Panc1 (cell line): ENCODE measurements around the gene DPM1.

Source experiments
- SIN3A ChIP-seq: IDR thresholded peaks from 2 replicates; pipeline ENCODE4 v1.6.1; 2012; ENCODE audit warnings: low read depth, mild to moderate bottlenecking, low read length, moderate library complexity, borderline replicate concordance; ENCODE audit not compliant: insufficient read depth
- TCF7L2 ChIP-seq: IDR thresholded peaks from 2 replicates; pipeline ENCODE4 v1.6.1; 2011; ENCODE audit warnings: mild to moderate bottlenecking, low read depth, low read length, inconsistent platforms
- TF ChIP-seq, protein P1 (sequence below): fragments of 450-650 bp; IDR thresholded peaks from 2 replicates; pipeline ENCODE4 v1.5.1; 2017; ENCODE audit warnings: mild to moderate bottlenecking
- TF ChIP-seq, protein P2 (sequence below), 2 experiments: IDR thresholded peaks; 2 replicates each; pipeline ENCODE4 v1.6.1; 2011 to 2012; ENCODE audit warnings: low read depth in 2 of 2, control low read depth in 1 of 2, low read length in 1 of 2, mild to moderate bottlenecking in 1 of 2, moderate library complexity in 1 of 2; ENCODE audit not compliant: insufficient read depth in 1 of 2

DNA sequence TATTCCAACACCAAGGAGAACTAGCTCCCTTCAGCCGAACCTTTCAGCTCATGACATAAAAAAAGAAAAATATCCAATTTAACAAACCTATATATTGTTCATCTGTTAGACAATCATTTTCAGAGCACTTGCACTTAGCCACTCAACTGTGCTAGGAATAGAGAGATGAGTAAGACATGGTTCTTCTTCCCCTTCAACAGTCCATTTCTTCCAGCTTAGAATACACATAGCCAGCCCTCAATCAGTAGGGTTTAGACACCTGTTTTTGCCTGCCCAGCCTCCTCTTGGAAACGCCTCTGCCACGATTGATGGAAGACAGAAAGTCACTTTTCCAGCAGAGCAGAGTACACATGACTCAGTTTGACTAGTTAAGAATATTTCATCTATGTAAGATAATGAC lies 48.9 kb downstream of the DPM1 start:
- TF ChIP-seq, protein P1, sequence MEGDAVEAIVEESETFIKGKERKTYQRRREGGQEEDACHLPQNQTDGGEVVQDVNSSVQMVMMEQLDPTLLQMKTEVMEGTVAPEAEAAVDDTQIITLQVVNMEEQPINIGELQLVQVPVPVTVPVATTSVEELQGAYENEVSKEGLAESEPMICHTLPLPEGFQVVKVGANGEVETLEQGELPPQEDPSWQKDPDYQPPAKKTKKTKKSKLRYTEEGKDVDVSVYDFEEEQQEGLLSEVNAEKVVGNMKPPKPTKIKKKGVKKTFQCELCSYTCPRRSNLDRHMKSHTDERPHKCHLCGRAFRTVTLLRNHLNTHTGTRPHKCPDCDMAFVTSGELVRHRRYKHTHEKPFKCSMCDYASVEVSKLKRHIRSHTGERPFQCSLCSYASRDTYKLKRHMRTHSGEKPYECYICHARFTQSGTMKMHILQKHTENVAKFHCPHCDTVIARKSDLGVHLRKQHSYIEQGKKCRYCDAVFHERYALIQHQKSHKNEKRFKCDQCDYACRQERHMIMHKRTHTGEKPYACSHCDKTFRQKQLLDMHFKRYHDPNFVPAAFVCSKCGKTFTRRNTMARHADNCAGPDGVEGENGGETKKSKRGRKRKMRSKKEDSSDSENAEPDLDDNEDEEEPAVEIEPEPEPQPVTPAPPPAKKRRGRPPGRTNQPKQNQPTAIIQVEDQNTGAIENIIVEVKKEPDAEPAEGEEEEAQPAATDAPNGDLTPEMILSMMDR, result no peak
- no peak for TF ChIP-seq TCF7L2
- TF ChIP-seq SIN3A, result no peak
- TF ChIP-seq, protein P2, sequence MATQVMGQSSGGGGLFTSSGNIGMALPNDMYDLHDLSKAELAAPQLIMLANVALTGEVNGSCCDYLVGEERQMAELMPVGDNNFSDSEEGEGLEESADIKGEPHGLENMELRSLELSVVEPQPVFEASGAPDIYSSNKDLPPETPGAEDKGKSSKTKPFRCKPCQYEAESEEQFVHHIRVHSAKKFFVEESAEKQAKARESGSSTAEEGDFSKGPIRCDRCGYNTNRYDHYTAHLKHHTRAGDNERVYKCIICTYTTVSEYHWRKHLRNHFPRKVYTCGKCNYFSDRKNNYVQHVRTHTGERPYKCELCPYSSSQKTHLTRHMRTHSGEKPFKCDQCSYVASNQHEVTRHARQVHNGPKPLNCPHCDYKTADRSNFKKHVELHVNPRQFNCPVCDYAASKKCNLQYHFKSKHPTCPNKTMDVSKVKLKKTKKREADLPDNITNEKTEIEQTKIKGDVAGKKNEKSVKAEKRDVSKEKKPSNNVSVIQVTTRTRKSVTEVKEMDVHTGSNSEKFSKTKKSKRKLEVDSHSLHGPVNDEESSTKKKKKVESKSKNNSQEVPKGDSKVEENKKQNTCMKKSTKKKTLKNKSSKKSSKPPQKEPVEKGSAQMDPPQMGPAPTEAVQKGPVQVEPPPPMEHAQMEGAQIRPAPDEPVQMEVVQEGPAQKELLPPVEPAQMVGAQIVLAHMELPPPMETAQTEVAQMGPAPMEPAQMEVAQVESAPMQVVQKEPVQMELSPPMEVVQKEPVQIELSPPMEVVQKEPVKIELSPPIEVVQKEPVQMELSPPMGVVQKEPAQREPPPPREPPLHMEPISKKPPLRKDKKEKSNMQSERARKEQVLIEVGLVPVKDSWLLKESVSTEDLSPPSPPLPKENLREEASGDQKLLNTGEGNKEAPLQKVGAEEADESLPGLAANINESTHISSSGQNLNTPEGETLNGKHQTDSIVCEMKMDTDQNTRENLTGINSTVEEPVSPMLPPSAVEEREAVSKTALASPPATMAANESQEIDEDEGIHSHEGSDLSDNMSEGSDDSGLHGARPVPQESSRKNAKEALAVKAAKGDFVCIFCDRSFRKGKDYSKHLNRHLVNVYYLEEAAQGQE (IDR thresholded peaks at IDR 0.05; ENCODE audit: insufficient read depth in 1 of 2, low read depth in 2 of 2, low read length in 1 of 2), result no peak
